Measurements from ENCODE around the gene FCN2. TPM values are rescaled to one million over a fixed set of nuclear protein-coding genes. Genes with fewer than 3 reads are reported as not detected.

FCN2 gene
- total and polyA plus RNA-seq, 9 of the 15 experiments (the other 6 are each of a cell fraction or from before 2014, with no cell fraction given), result not detected

- Histone ChIP-seq H4K20me1 (replicated peaks; ENCODE audit: control insufficient read depth, insufficient read depth, low read length) (no peaks in the 10 kb centered on the region), H3K27ac (ENCODE audit: extremely low read depth, low read depth, low read length) (no peak overlapping the region), H3K4me3 (no peak overlapping the region), H3K9me1 (ENCODE audit: control insufficient read depth, insufficient read depth, low read length) (no peaks in the 10 kb centered on the region), H3K9me3 (replicated peaks; ENCODE audit: control insufficient read depth, insufficient read depth, low read depth, low read length) (no peaks in the 10 kb centered on the region), H3K79me2 (ENCODE audit: control insufficient read depth, insufficient read depth, low read length) (no peaks in the 10 kb centered on the region), H2AFZ (ENCODE audit: low read depth, low read length) (no peak overlapping the region), H3K9ac (ENCODE audit: insufficient read depth in 1 of 2, low read depth in 2 of 2, low read length in 2 of 2) (no peak overlapping the region), H3K4me1 (replicated peaks in 1 of 2; ENCODE audit: control insufficient read depth in 2 of 2, insufficient read depth in 2 of 2, low read length in 2 of 2) (no peaks in the 10 kb centered on the region), H3K4me2 (ENCODE audit: insufficient read depth, low read length) (no peak overlapping the region), H3K27me3 (ENCODE audit: control insufficient read depth in 2 of 2, insufficient read depth in 2 of 2, low read length in 2 of 2) (peaks cover 0 to 21% of the 10 kb centered on the region in 2 experiments; a peak in 4 of 5 replicates), H3K36me3 (ENCODE audit: control insufficient read depth, insufficient read depth, low read length) (no peaks in the 10 kb centered on the region)
- in situ Hi-C loops (cut with MboI), result no loop called here
- ATAC-seq (no peak), FAIRE-seq (no peak), DNase-seq (ENCODE audit: extremely low read depth in 1 of 4, low spot score in 3 of 4) (no peak)
- POLR2A ChIA-PET, result interaction anchor here (0.6 kb wide), 1 partner anchor 69 kb away, joined by 3 read pairs; no protein-coding TSS in a partner anchor
- WGBS (ENCODE audit: insufficient coverage, low coverage, missing lambda C conversion rate), result 2% methylated on average over 13 of the region's 16 CpGs
- CTCF ChIA-PET (ENCODE audit: low intra/inter-chr PET ratio), result no interaction called here
- TF ChIP-seq GABPB2 (CRISPR knock-in tag; conservative IDR thresholded peaks at IDR 0.05) (no peak), ILK (tag; IDR thresholded peaks at IDR 0.05; ENCODE audit: borderline replicate concordance, low read depth) (no peak), DMBX1 (CRISPR knock-in tag; IDR thresholded peaks at IDR 0.05; ENCODE audit: borderline replicate concordance) (no peak), XRCC4 (IDR thresholded peaks at IDR 0.05; ENCODE audit: extremely low read depth, insufficient read depth, insufficient read length) (no peak), GABPA (tag; conservative IDR thresholded peaks at IDR 0.05; ENCODE audit: low read depth) (no peak), CCAR2 (IDR thresholded peaks at IDR 0.05; ENCODE audit: low read depth, low read length) (no peak), TOE1 (IDR thresholded peaks at IDR 0.05; ENCODE audit: borderline replicate concordance) (no peak), TOE1 (CRISPR knock-in tag; IDR thresholded peaks at IDR 0.05; ENCODE audit: borderline replicate concordance, low read depth) (no peak), PTTG1 (tag; IDR thresholded peaks at IDR 0.05; ENCODE audit: low read depth) (no peak)
- intact Hi-C loops (cut with micrococcal nuclease), result no loop called here
- no TSS peak for BruUV-seq (replicated peaks)
Observed at GRCh38 chr9:134847752-134848432, 32.7 kb upstream of the FCN2 start.

All from K562 (cell line).